PC-9 (cell line): ENCODE results near the gene TMEM200B. TPM values are rescaled to one million over a fixed set of nuclear protein-coding genes. Genes with fewer than 3 reads are reported as not detected.
"Not testable (repeated sequence)": the region's sequence is repeated elsewhere in the genome, so short reads cannot be mapped to it uniquely, and the experiment has no call there.

ENCODE experiments used
- BruUV-seq: library from RNA; stranded (reverse); fragments of 400-500 nt; replicated peaks from 2 replicates; lab custom pipeline; 2021; lab: Mats Ljungman, UMichigan
- CTCF ChIA-PET: fragments of 300-600 bp; sonication (Branson Sonifier 250); formaldehyde crosslinking; loops from one replicate; lab custom pipeline; 2022; ENCODE audit warnings: antibody characterized with exemption; lab: Charles Lee
- POLR2A ChIA-PET: fragments of 300-600 bp; sonication (Branson Sonifier 250); formaldehyde crosslinking; loops from one replicate; lab custom pipeline; 2022; ENCODE audit warnings: antibody characterized with exemption; ENCODE audit not compliant: unreplicated experiment; lab: Charles Lee
- DNase-seq, 2 experiments: peaks; one replicate each; pipeline versions ENCODE4 v3.0.0 to v3.0.0-alpha.2; 2015 to 2022; ENCODE audit warnings: mixed read lengths in 1 of 2
- H2AFZ ChIP-seq: fragments of 200-600 bp; sonication (generic); 2 replicates; pipeline ENCODE4 v1.8.1; 2017; ENCODE audit warnings: antibody characterized with exemption
- H3F3A ChIP-seq: fragments of 200-600 bp; sonication (generic); 2 replicates; pipeline ENCODE4 v1.8.1; 2017; ENCODE audit warnings: antibody characterized with exemption, mild to moderate bottlenecking, low read depth; ENCODE audit not compliant: insufficient read depth
- H3K27ac ChIP-seq: fragments of 200-600 bp; sonication (generic); 2 replicates; pipeline ENCODE4 v1.6.1; 2016; ENCODE audit warnings: mixed run types
- H3K27me3 ChIP-seq: fragments of 200-600 bp; sonication (generic); 2 replicates; pipeline ENCODE4 v1.6.1; 2016; ENCODE audit warnings: low read depth, mixed run types; ENCODE audit not compliant: insufficient read depth
- H3K36me3 ChIP-seq: fragments of 200-600 bp; sonication (generic); 2 replicates; pipeline ENCODE4 v1.6.1; 2016; ENCODE audit warnings: low read depth, mixed run types
- H3K4me1 ChIP-seq: fragments of 200-600 bp; sonication (generic); replicated peaks from 2 replicates; pipeline ENCODE4 v1.6.1; 2016; ENCODE audit warnings: mixed run types; ENCODE audit not compliant: insufficient read depth
- H3K4me2 ChIP-seq: fragments of 200-600 bp; sonication (generic); 2 replicates; pipeline ENCODE4 v1.6.1; 2017; ENCODE audit warnings: mixed run types
- H3K4me3 ChIP-seq: fragments of 200-600 bp; sonication (generic); 2 replicates; pipeline ENCODE4 v1.6.1; 2016; ENCODE audit warnings: mixed run types
- H3K79me2 ChIP-seq: fragments of 200-600 bp; sonication (generic); 2 replicates; pipeline ENCODE4 v1.6.1; 2017; ENCODE audit warnings: low read depth, mixed run types
- H3K9me2 ChIP-seq: fragments of 200-600 bp; sonication (generic); 2 replicates; pipeline ENCODE4 v1.8.1; 2017; ENCODE audit warnings: mild to moderate bottlenecking; ENCODE audit not compliant: insufficient read depth
- H3K9me3 ChIP-seq: fragments of 200-600 bp; sonication (generic); 2 replicates; pipeline ENCODE4 v1.8.1; 2016; ENCODE audit warnings: low read depth; ENCODE audit not compliant: insufficient read depth
- H4K20me1 ChIP-seq: fragments of 200-600 bp; sonication (generic); 2 replicates; pipeline ENCODE4 v1.8.1; 2017; ENCODE audit not compliant: insufficient read depth
- EZH2 ChIP-seq: fragments of 200-600 bp; sonication (generic); IDR thresholded peaks from 2 replicates; pipeline ENCODE4 v1.8.0; 2017; ENCODE audit warnings: antibody characterized with exemption, low read depth
- intact Hi-C: fragments of 100-400 bp; cut with micrococcal nuclease; formaldehyde crosslinking; loops from one replicate; pipeline ENCODE4 v1.10.0; 2022; ENCODE audit not compliant: unreplicated experiment
- total RNA-seq: library from RNA; stranded (reverse); gene quantifications from 2 replicates; pipeline ENCODE4 v1.2.3, GENCODE V29; 2021
- TF ChIP-seq, protein P1 (sequence below): fragments of 200-600 bp; sonication (generic); conservative IDR thresholded peaks from 2 replicates; pipeline ENCODE4 v1.6.1; 2017; ENCODE audit warnings: mixed run types, antibody characterized with exemption, mild to moderate bottlenecking, moderate library complexity

The TMEM200B gene
- total RNA-seq, 1 experiment from 2014 or later, result 1.1 TPM

DNA sequence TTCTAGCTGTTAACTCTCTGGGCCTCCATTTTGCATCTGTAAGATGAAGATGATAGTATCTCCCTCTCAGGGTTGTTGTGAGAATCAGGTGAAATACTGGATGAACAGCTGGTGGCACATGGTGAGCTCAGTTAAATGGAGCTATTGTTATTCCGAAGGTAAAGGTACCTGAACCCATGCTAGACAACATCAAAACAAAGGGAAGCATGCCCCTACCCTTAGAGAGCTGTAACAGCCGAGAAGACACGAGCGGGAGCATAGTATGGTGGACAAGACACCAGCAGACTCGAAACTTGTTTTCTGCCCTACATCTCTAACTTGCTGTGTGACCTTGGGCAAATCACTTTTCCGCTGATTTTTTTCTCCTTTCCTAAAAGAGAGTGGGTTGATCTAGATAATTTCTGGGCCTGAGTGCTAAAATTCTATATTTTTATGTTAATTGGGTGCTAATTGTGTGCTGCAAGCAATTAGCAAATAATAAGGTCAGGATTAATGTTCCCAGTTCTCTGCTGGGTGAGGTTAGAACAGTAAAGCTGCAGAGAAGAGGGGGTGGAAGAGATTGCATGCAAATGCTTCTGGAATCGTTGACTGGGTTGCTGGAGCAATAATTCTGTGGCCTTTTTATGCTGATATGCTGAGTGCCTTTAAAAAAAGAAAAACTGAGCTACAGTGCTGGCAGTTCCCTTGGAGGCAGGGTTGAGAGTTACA, 10.8 kb downstream of the TMEM200B start:
- no peaks in the 10 kb centered on the region for H4K20me1 ChIP-seq
- intact Hi-C loops, result no loop called here
- H3K27ac ChIP-seq, result no peak overlapping the region
- no peak for TF ChIP-seq EZH2
- TF ChIP-seq, protein P1, sequence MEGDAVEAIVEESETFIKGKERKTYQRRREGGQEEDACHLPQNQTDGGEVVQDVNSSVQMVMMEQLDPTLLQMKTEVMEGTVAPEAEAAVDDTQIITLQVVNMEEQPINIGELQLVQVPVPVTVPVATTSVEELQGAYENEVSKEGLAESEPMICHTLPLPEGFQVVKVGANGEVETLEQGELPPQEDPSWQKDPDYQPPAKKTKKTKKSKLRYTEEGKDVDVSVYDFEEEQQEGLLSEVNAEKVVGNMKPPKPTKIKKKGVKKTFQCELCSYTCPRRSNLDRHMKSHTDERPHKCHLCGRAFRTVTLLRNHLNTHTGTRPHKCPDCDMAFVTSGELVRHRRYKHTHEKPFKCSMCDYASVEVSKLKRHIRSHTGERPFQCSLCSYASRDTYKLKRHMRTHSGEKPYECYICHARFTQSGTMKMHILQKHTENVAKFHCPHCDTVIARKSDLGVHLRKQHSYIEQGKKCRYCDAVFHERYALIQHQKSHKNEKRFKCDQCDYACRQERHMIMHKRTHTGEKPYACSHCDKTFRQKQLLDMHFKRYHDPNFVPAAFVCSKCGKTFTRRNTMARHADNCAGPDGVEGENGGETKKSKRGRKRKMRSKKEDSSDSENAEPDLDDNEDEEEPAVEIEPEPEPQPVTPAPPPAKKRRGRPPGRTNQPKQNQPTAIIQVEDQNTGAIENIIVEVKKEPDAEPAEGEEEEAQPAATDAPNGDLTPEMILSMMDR, result no peak
- no peak overlapping the region for H3K4me3 ChIP-seq
- no peak overlapping the region for H3K4me2 ChIP-seq
- no peaks in the 10 kb centered on the region for H3K9me2 ChIP-seq
- H3K27me3 ChIP-seq, result no peaks in the 10 kb centered on the region
- DNase-seq, result no peak
- H2AFZ ChIP-seq, result no peak overlapping the region
- H3K9me3 ChIP-seq, result no peaks in the 10 kb centered on the region
- BruUV-seq, result no TSS peak
- H3K4me1 ChIP-seq, result no peaks in the 10 kb centered on the region
- H3K79me2 ChIP-seq, result no peaks in the 10 kb centered on the region
- ChIA-PET POLR2A (no interaction called here), CTCF (no interaction called here)
- no peaks in the 10 kb centered on the region for H3K36me3 ChIP-seq
- H3F3A ChIP-seq, result no peaks in the 10 kb centered on the region

DNA sequence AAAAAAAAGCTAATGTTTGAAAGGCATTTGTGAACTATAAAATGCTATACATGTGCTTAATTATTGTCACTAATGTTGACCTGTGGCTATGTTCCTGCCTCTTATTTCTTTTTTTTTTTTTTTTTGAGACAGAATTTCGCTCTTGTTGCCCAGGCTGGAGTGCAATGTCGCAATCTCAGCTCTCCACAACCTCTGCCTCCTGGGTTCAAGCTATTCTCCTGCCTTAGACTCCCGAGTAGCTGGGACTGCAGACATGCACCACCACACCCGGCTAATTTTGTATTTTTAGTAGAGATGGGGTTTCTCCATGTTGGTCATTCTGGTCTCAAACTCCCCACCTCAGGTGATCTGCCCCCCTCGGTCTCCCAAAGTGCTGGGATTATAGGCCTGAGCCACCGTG, 15.7 kb downstream of the TMEM200B start:
- CTCF ChIA-PET, H3K9me2 ChIP-seq, H3K36me3 ChIP-seq: not testable (repeated sequence)

DNA sequence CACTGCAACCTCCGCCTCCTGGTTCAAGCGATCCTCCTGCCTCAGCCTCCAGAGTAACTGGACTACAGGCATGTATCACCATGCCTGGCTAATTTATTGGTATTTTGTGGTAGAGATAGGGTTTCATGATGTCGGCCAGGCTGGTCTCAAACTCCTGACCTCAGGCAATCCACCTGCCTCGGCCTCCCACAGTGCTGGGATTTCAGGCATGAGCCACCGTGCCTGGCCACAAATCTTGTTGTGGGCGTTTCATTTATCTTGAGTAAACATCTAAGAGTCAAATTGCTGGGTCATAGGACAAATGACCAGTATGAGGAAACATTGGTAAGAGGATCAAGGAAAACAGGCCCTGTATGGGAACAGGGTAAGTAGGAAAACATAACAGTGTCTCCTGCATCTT, 17.9 kb downstream of the TMEM200B start:
- POLR2A ChIA-PET, result no interaction called here
- H4K20me1 ChIP-seq, result no peaks in the 10 kb centered on the region
- intact Hi-C loops, result no loop called here
- no peaks in the 10 kb centered on the region for H3K27me3 ChIP-seq
- H3K27ac ChIP-seq, result peak overlapping the region; percentile 65
- no TSS peak for BruUV-seq
- H2AFZ ChIP-seq, result no peak overlapping the region
- DNase-seq, result peak; percentile 68 to 92
- no peaks in the 10 kb centered on the region for H3K79me2 ChIP-seq
- H3K36me3 ChIP-seq, result no peaks in the 10 kb centered on the region
- no peak overlapping the region for H3K4me3 ChIP-seq
- H3F3A ChIP-seq, result peaks cover 12% of the 10 kb centered on the region; the same call in 1 of the 2 replicates
- TF ChIP-seq, protein P1, result no peak
- TF ChIP-seq EZH2, result no peak
- CTCF ChIA-PET, result no interaction called here
- peaks cover 12% of the 10 kb centered on the region for H3K4me1 ChIP-seq
- no peaks in the 10 kb centered on the region for H3K9me3 ChIP-seq
- no peaks in the 10 kb centered on the region for H3K9me2 ChIP-seq
- peak overlapping the region; percentile 46 for H3K4me2 ChIP-seq

More for the DNA sequence above, 15.7 kb downstream of the TMEM200B start:
- intact Hi-C loops, H4K20me1 ChIP-seq, H3K79me2 ChIP-seq, POLR2A ChIA-PET, H3K27ac ChIP-seq, H3K9me3 ChIP-seq, H2AFZ ChIP-seq, H3K4me3 ChIP-seq, BruUV-seq, DNase-seq, H3K27me3 ChIP-seq, H3K4me2 ChIP-seq: not testable (repeated sequence)
- Histone ChIP-seq H3K4me1 (peaks cover 12% of the 10 kb centered on the region), H3F3A (peaks cover 12% of the 10 kb centered on the region; the same call in 1 of the 2 replicates)
